ENCODE data around the gene METTL21C. TPM values are rescaled to one million over a fixed set of nuclear protein-coding genes. Genes with fewer than 3 reads are reported as not detected.

The METTL21C gene
- total RNA-seq, 4 donors from 2014 or later, result not detected

GRCh38 chr13:102678339-102679107 lies 16.3 kb downstream of the METTL21C start:
- no peak overlapping the region for H3K27ac ChIP-seq
- no peaks in the 10 kb centered on the region for H3K4me1 ChIP-seq
- TF ChIP-seq POLR2A (IDR thresholded peaks at IDR 0.05) (no peak), CTCF (IDR thresholded peaks at IDR 0.05) (no peak)
- no peaks in the 10 kb centered on the region for H3K27me3 ChIP-seq
- H3K4me3 ChIP-seq, result no peak overlapping the region
- no peaks in the 10 kb centered on the region for H3K9me3 ChIP-seq
- H3K36me3 ChIP-seq, result peaks cover 0 to 44% (median 0%) of the 10 kb centered on the region in 3 donors
- no peak for DNase-seq

GRCh38 chr13:102677122-102677521 lies 17.7 kb downstream of the METTL21C start:
- no peak for DNase-seq
- Histone ChIP-seq H3K36me3 (peaks cover 0 to 55% (median 0%) of the 10 kb centered on the region in 3 donors), H3K27me3 (no peaks in the 10 kb centered on the region), H3K4me3 (no peak overlapping the region), H3K4me1 (no peaks in the 10 kb centered on the region), H3K9me3 (no peaks in the 10 kb centered on the region), H3K27ac (no peak overlapping the region)
- TF ChIP-seq POLR2A (IDR thresholded peaks at IDR 0.05) (no peak), CTCF (IDR thresholded peaks at IDR 0.05) (no peak)

GRCh38 chr13:102675115-102675514 lies 19.7 kb downstream of the METTL21C start:
- no peaks in the 10 kb centered on the region for H3K4me1 ChIP-seq
- peaks cover 0 to 72% (median 0%) of the 10 kb centered on the region in 3 donors for H3K36me3 ChIP-seq
- no peak overlapping the region for H3K4me3 ChIP-seq
- peaks cover 0 to 4% (median 0%) of the 10 kb centered on the region in 4 donors for H3K9me3 ChIP-seq
- no peak for DNase-seq
- no peak overlapping the region for H3K27ac ChIP-seq
- TF ChIP-seq POLR2A (IDR thresholded peaks at IDR 0.05) (no peak), CTCF (IDR thresholded peaks at IDR 0.05) (no peak)
- no peaks in the 10 kb centered on the region for H3K27me3 ChIP-seq

GRCh38 chr13:102670130-102670529 lies 24.7 kb downstream of the METTL21C start:
- DNase-seq, result no peak
- Histone ChIP-seq H3K9me3 (peaks cover 0 to 7% (median 0%) of the 10 kb centered on the region in 4 donors), H3K4me1 (no peaks in the 10 kb centered on the region), H3K4me3 (no peak overlapping the region), H3K27ac (no peak overlapping the region), H3K27me3 (no peaks in the 10 kb centered on the region), H3K36me3 (peaks cover 0 to 79% (median 3%) of the 10 kb centered on the region in 3 donors)
- TF ChIP-seq POLR2A (IDR thresholded peaks at IDR 0.05), result no peak
- TF ChIP-seq CTCF (IDR thresholded peaks at IDR 0.05), result no peak

DNA sequence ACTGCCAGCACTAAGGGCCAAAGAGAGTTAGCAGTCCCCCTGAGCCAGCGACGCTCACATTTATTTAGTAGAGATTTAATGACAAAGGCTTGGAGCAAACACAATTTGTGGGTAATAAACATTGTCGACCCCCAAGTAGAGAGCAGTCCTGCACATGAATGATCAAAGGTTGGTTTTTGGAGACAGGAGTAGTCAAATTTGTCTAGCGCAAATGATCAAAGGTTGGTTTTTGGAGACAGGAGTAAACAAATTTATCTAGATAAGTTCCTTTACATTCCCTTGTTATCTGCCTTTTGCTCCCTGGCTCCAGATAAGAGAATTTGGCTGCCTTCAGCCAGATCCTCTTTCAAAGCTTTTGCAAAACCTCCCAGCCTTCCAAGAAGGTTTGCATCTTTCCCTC lies 26.9 kb downstream of the METTL21C start:
- Histone ChIP-seq H3K36me3 (peaks cover 0 to 63% (median 3%) of the 10 kb centered on the region in 3 donors), H3K27me3 (no peaks in the 10 kb centered on the region), H3K27ac (no peak overlapping the region), H3K9me3 (peaks cover 0 to 7% (median 0%) of the 10 kb centered on the region in 4 donors), H3K4me1 (no peaks in the 10 kb centered on the region), H3K4me3 (no peak overlapping the region)
- TF ChIP-seq POLR2A (IDR thresholded peaks at IDR 0.05) (no peak), CTCF (IDR thresholded peaks at IDR 0.05) (no peak)
- DNase-seq, result no peak
